T-cell (primary cell): ENCODE measurements around the gene ANKH. TPM values are rescaled to one million over a fixed set of nuclear protein-coding genes. Genes with fewer than 3 reads are reported as not detected.

Experiments
- ATAC-seq, 4 experiments: fragments of 200-7000 bp in 3 of 4; fragments of 150-1000 bp in 1 of 4; cut with Tn5 transposase; replicated peaks in 1 of 4; 1 replicate in 3 of 4; 2 replicates in 1 of 4; pipeline ENCODE4 v1.10.0; 2021; ENCODE audit warnings: moderate library complexity in 3 of 4, mild to moderate bottlenecking in 2 of 4, moderate number of reproducible peaks in 1 of 4
- CTCF ChIA-PET, 2 donors: fragments of 300-600 bp; sonication (Branson Sonifier 250); formaldehyde crosslinking; loops; one replicate each; lab custom pipeline; 2022; ENCODE audit warnings: antibody characterized with exemption in 2 of 2; lab: Charles Lee
- POLR2A ChIA-PET, 2 donors: fragments of 300-600 bp; sonication (Branson Sonifier 250); formaldehyde crosslinking; loops; one replicate each; lab custom pipeline; 2022; ENCODE audit warnings: antibody characterized with exemption in 2 of 2; lab: Charles Lee
- DNase-seq, 35 experiments: peaks; one replicate each; pipeline versions ENCODE4 v3.0.0 to v3.0.0-alpha.2; 2013 to 2023
- H3K27ac ChIP-seq: one replicate; pipeline ENCODE4 v1.5.1; 2013; ENCODE audit warnings: low read length
- H3K27me3 ChIP-seq, 2 experiments: replicated peaks in 1 of 2; 1 replicate in 1 of 2; 2 replicates in 1 of 2; pipeline versions ENCODE4 v1.6.1 to v1.7.0; 2013; ENCODE audit warnings: low read length in 1 of 2, mixed read lengths in 1 of 2; ENCODE audit not compliant: control insufficient read depth in 2 of 2, insufficient read depth in 2 of 2; ENCODE audit errors: extremely low read depth in 1 of 2
- H3K36me3 ChIP-seq, 2 donors: 1 replicate in 1 of 2; 2 replicates in 1 of 2; pipeline versions ENCODE4 v1.6.1 to v1.7.0; 2013; ENCODE audit warnings: low read length in 1 of 2; ENCODE audit not compliant: control insufficient read depth in 2 of 2, insufficient read depth in 1 of 2; ENCODE audit errors: extremely low read depth in 1 of 2
- H3K4me1 ChIP-seq, 2 experiments: 1 replicate in 1 of 2; 2 replicates in 1 of 2; pipeline versions ENCODE4 v1.6.1 to v1.7.0; 2013; ENCODE audit warnings: low read length in 2 of 2, mixed read lengths in 1 of 2; ENCODE audit not compliant: insufficient read depth in 2 of 2, control insufficient read depth in 1 of 2; ENCODE audit errors: extremely low read depth in 1 of 2
- H3K4me3 ChIP-seq, 2 donors: 1 replicate in 1 of 2; 2 replicates in 1 of 2; pipeline versions ENCODE4 v1.5.1 to v1.7.0; 2013; ENCODE audit warnings: mild to moderate bottlenecking in 2 of 2, low read length in 1 of 2, moderate library complexity in 1 of 2; ENCODE audit not compliant: control insufficient read depth in 1 of 2; ENCODE audit errors: extremely low read depth in 1 of 2
- H3K9me3 ChIP-seq: 2 replicates; pipeline ENCODE4 v1.7.0; 2013
- H3K27ac Mint-ChIP-seq, 2 donors: one replicate each; pipeline ENCODE4 v1.8.0; 2020 to 2021; ENCODE audit warnings: mild to moderate bottlenecking in 2 of 2, mixed read lengths in 2 of 2
- H3K27me3 Mint-ChIP-seq, 2 donors: one replicate each; pipeline ENCODE4 v1.8.0; 2021 to 2022; ENCODE audit warnings: mixed read lengths in 2 of 2
- H3K36me3 Mint-ChIP-seq: one replicate; pipeline ENCODE4 v1.8.0; 2021; ENCODE audit warnings: mixed read lengths
- H3K4me1 Mint-ChIP-seq, 3 donors: one replicate each; pipeline ENCODE4 v1.8.0; 2020 to 2022; ENCODE audit warnings: mixed read lengths in 3 of 3, mild to moderate bottlenecking in 1 of 3
- H3K4me3 Mint-ChIP-seq, 3 donors: one replicate each; pipeline ENCODE4 v1.8.0; 2020 to 2022; ENCODE audit warnings: mild to moderate bottlenecking in 3 of 3, mixed read lengths in 3 of 3, moderate library complexity in 3 of 3
- H3K9me3 Mint-ChIP-seq, 3 donors: one replicate each; pipeline ENCODE4 v1.8.0; 2020 to 2022; ENCODE audit warnings: mixed read lengths in 3 of 3
- WGBS: methylation state at CpG from one replicate; pipeline ENCODE4 v1.1.5; 2013; ENCODE audit warnings: missing lambda C conversion rate; ENCODE audit not compliant: insufficient coverage; 5-methylcytosine and 5-hydroxymethylcytosine counted together
- total RNA-seq, 35 experiments: library from RNA in 6 of 35; stranded (reverse) in 6 of 35; fragments of 120-200 nt in 1 of 35; gene quantifications; one replicate each; pipeline versions ENCODE4 v1.2.1 to v1.2.4 and lab custom pipeline; 2013 to 2026

ANKH gene
- total RNA-seq, 5 donors from 2014 or later (not counting 1 experiment from before 2014, with no cell fraction given) = 98.9 to 200 (median 167) TPM

DNA sequence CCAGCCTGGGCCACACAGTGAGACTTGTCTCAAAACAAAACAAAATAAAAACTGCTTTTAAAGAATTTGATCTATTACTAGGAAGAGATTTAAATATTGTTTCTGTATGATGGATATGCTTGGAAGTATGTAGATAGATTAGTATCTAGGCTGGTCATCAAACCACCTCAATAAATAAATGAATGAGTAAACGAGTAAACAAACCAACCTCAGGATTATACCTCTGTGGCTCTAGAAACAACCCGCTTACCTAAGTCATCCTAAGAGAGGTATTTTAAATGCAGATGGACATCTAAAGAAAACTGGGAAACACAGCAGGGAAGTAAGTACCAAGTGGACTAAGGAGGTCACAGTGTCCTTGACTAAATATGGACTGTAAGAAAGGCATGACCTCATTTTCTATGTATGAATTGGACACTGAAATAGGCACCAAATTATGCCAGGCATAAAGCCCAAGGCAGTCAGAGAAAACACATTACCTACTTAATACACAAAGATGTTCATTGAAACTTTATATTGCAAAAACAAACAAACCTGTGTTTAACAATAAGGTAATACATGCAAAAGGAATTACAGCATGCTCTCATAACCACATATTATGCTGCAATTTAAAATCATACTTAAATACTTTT lies 7.3 kb downstream of the ANKH start:
- Mint-ChIP-seq H3K4me1 (peaks cover 68 to 71% (median 70%) of the 10 kb centered on the region in 3 donors), H3K36me3 (peaks cover 14% of the 10 kb centered on the region), H3K9me3 (no peaks in the 10 kb centered on the region), H3K4me3 (no peak overlapping the region), H3K27ac (peak overlapping the region in 1 of 2 donors; percentile 14), H3K27me3 (no peaks in the 10 kb centered on the region)
- H3K27ac ChIP-seq = no peak overlapping the region
- ChIA-PET CTCF (interaction anchor here in 1 of 2 donors (0.5 kb wide), 1 partner anchor 155 kb away, joined by 3 read pairs; no protein-coding TSS in a partner anchor), POLR2A (no interaction called here)
- peaks cover 0 to 2% of the 10 kb centered on the region in 2 donors for H3K36me3 ChIP-seq
- no CpG with 5 or more reads among the region's 2 CpGs for WGBS
- DNase-seq (no peak), ATAC-seq (no peak)
- H3K27me3 ChIP-seq = no peaks in the 10 kb centered on the region
- peaks cover 3 to 4% of the 10 kb centered on the region in 2 experiments for H3K4me1 ChIP-seq
- no peaks in the 10 kb centered on the region for H3K9me3 ChIP-seq
- no peak overlapping the region for H3K4me3 ChIP-seq

DNA sequence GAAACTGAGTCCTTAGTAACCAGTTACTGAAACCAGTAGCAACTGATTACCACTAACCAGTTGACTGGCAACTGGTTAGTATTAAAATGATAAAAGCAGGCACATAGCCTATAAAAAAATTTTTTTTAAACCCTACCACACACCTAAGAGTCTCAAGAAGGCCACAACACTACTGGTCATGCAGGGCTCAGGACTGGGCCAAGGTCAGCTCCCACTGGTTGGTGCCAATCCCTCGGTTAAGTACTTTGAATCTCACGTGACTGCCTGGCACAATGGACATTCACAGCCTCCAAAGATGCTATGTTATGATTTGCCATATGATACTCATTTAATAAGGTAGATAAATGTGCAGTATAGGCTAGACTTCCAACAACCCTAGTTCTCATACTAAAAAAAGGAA lies 8.5 kb downstream of the ANKH start:
- Histone ChIP-seq H3K36me3 (peaks cover 0 to 2% of the 10 kb centered on the region in 2 donors), H3K27me3 (no peaks in the 10 kb centered on the region), H3K27ac (no peak overlapping the region), H3K4me1 (peaks cover 0 to 3% of the 10 kb centered on the region in 2 experiments), H3K4me3 (no peak overlapping the region), H3K9me3 (no peaks in the 10 kb centered on the region)
- DNase-seq (no peak), ATAC-seq (no peak)
- no CpG with 5 or more reads among the region's 2 CpGs for WGBS
- H3K4me3 Mint-ChIP-seq = no peak overlapping the region
- H3K36me3 Mint-ChIP-seq = peaks cover 14% of the 10 kb centered on the region
- H3K4me1 Mint-ChIP-seq = peaks cover 62 to 66% (median 64%) of the 10 kb centered on the region in 3 donors
- H3K9me3 Mint-ChIP-seq = no peaks in the 10 kb centered on the region
- H3K27me3 Mint-ChIP-seq = no peaks in the 10 kb centered on the region
- H3K27ac Mint-ChIP-seq = peak overlapping the region in 1 of 2 donors; percentile 39
- ChIA-PET CTCF (no interaction called here), POLR2A (no interaction called here)

DNA sequence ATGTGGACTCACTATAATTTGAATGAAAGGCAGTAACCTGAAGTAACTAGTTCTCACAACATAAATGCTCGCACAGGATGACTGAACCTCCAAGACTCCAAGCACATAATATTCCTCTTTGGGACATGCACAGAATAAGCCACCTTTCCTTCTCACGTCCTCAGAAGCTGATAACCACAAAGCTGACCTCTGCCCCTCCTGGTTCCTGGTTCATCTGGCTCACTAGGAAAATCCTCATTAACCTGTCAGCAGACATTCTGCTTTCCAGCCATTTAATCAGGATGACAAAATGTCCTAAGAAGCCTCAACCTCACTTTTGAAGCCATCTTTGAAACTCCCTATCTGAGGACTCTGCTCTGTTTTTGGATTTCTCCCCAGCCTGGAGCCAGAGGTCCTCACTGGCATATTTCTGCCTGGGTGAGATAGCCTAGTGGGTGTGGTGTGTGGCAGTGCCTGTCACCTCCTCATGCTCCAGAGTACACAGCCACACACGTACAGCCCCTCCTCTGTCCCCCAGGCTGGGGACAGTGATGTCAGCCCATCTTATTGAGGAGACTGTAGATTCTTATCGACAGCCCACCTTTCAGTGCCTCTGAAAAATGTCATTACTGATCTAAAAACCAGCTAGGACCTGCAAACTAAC lies 10.3 kb downstream of the ANKH start:
- ChIA-PET POLR2A (no interaction called here), CTCF (interaction anchor here in 1 of 2 donors (1.0 kb wide), 1 partner anchor 11 kb away, joined by 4 read pairs; no protein-coding TSS in a partner anchor)
- no peak for ATAC-seq
- Mint-ChIP-seq H3K36me3 (peaks cover 14% of the 10 kb centered on the region), H3K4me3 (no peak overlapping the region), H3K27me3 (no peaks in the 10 kb centered on the region), H3K4me1 (peaks cover 56 to 66% (median 62%) of the 10 kb centered on the region in 3 donors), H3K9me3 (no peaks in the 10 kb centered on the region), H3K27ac (peak overlapping the region in 1 of 2 donors; percentile 34)
- no peaks in the 10 kb centered on the region for H3K27me3 ChIP-seq
- DNase-seq = no peak
- 90% methylated on average over 2 of the region's 4 CpGs for WGBS
- H3K4me1 ChIP-seq = peaks cover 0 to 3% of the 10 kb centered on the region in 2 experiments
- H3K36me3 ChIP-seq = peaks cover 0 to 2% of the 10 kb centered on the region in 2 donors
- H3K4me3 ChIP-seq = no peak overlapping the region
- H3K9me3 ChIP-seq = no peaks in the 10 kb centered on the region
- H3K27ac ChIP-seq = no peak overlapping the region

DNA sequence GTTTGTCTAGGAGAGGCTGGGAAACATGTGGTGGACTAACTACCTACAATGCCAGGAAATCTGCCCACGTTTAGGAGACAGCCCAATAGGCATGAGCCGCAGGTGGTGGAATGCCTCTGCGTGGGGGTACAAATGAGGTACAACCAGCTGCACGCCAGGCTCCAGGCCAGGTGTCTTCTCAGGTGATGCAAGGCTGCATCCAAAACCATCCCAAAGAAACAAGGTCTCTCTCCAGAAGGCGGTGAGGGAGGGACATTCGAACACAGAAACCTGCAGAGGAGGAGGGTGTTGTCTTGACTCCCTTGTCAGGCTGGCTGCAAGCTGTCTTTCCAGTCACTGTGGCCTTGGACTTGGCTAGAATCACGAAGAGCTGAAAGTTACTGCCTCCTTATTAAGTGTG lies 11.6 kb downstream of the ANKH start:
- no peak overlapping the region for H3K4me3 ChIP-seq
- H3K4me1 ChIP-seq = peaks cover 0 to 3% of the 10 kb centered on the region in 2 experiments
- ATAC-seq (no peak), DNase-seq (no peak)
- H3K36me3 Mint-ChIP-seq = peaks cover 18% of the 10 kb centered on the region
- 83% methylated on average over 4 of the region's 7 CpGs for WGBS
- H3K4me3 Mint-ChIP-seq = no peak overlapping the region
- no peak overlapping the region for H3K27ac Mint-ChIP-seq
- peaks cover 0 to 2% of the 10 kb centered on the region in 2 donors for H3K36me3 ChIP-seq
- no peaks in the 10 kb centered on the region for H3K9me3 Mint-ChIP-seq
- ChIA-PET POLR2A (no interaction called here), CTCF (no interaction called here)
- no peaks in the 10 kb centered on the region for H3K27me3 Mint-ChIP-seq
- H3K4me1 Mint-ChIP-seq = peaks cover 58 to 69% (median 64%) of the 10 kb centered on the region in 3 donors
- no peaks in the 10 kb centered on the region for H3K9me3 ChIP-seq
- no peaks in the 10 kb centered on the region for H3K27me3 ChIP-seq
- no peak overlapping the region for H3K27ac ChIP-seq

DNA sequence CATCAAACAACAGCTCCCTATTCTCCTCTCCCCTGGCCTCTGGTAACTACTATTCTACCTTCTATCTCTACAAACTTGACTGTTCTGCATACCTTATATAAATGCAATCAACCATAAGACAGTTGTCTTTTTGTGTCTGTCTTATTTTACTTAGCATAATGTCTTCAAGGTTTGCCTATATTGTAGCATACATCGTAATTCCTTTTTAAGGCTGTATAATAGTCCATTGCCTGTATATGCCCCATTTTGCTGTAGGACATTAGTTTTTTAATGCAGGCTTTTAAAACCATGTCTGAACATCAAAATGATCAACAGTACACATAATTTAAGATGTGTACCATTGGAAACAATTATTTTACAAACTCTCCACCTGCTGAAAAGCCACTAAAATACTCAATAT lies 12.4 kb downstream of the ANKH start:
- no peak for ATAC-seq
- CTCF ChIA-PET = no interaction called here
- Mint-ChIP-seq H3K4me3 (no peak overlapping the region), H3K36me3 (peaks cover 22% of the 10 kb centered on the region), H3K27ac (no peak overlapping the region), H3K4me1 (peaks cover 62 to 73% (median 68%) of the 10 kb centered on the region in 3 donors), H3K27me3 (no peaks in the 10 kb centered on the region), H3K9me3 (no peaks in the 10 kb centered on the region)
- H3K4me3 ChIP-seq = no peak overlapping the region
- H3K9me3 ChIP-seq = no peaks in the 10 kb centered on the region
- H3K4me1 ChIP-seq = peaks cover 0 to 3% of the 10 kb centered on the region in 2 experiments
- no peaks in the 10 kb centered on the region for H3K27me3 ChIP-seq
- H3K27ac ChIP-seq = no peak overlapping the region
- no peak for DNase-seq
- H3K36me3 ChIP-seq = peaks cover 0 to 2% of the 10 kb centered on the region in 2 donors
- WGBS = no CpG with 5 or more reads among the region's 1 CpG
- POLR2A ChIA-PET = no interaction called here

DNA sequence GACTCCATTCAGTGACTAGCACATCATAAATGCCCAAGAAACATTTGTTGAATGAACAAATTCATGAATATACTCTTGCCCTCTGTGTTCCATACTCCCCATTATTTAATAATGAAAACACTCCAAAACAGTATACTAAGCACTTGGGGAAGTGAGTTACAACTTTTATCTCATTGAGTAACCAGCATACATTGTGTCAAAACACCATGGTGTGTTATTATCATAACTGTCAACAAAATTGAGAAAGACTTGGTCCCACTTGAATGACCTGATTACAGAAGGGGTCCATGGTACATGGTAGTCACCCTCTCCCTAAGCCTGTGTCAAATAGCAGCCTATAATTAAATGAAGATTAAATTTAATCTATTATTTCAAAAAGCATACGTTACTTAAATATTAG lies 16.2 kb downstream of the ANKH start:
- ChIA-PET POLR2A (no interaction called here), CTCF (interaction anchor here in 1 of 2 donors (1.0 kb wide), 1 partner anchor 16 kb away, joined by 3 read pairs; the partner anchor contains the start of gene ANKH)
- Mint-ChIP-seq H3K9me3 (no peaks in the 10 kb centered on the region), H3K36me3 (peaks cover 20% of the 10 kb centered on the region), H3K4me3 (no peak overlapping the region), H3K27me3 (no peaks in the 10 kb centered on the region), H3K4me1 (peaks cover 47 to 66% (median 57%) of the 10 kb centered on the region in 3 donors), H3K27ac (peak overlapping the region in 1 of 2 donors; percentile 31)
- ATAC-seq = no peak
- Histone ChIP-seq H3K9me3 (no peaks in the 10 kb centered on the region), H3K36me3 (no peaks in the 10 kb centered on the region), H3K4me3 (no peak overlapping the region), H3K4me1 (no peaks in the 10 kb centered on the region), H3K27ac (no peak overlapping the region), H3K27me3 (no peaks in the 10 kb centered on the region)
- DNase-seq = no peak
- WGBS = no CpG with 5 or more reads among the region's 1 CpG
